GM18526 (cell line): ENCODE measurements around the gene BTBD16.

ENCODE experiments used
- POLR2A ChIP-seq: IDR thresholded peaks from 3 replicates; pipeline ENCODE4 v1.6.1; 2011; ENCODE audit not compliant: insufficient read length; ENCODE audit errors: extremely low read depth

The BTBD16 gene

DNA sequence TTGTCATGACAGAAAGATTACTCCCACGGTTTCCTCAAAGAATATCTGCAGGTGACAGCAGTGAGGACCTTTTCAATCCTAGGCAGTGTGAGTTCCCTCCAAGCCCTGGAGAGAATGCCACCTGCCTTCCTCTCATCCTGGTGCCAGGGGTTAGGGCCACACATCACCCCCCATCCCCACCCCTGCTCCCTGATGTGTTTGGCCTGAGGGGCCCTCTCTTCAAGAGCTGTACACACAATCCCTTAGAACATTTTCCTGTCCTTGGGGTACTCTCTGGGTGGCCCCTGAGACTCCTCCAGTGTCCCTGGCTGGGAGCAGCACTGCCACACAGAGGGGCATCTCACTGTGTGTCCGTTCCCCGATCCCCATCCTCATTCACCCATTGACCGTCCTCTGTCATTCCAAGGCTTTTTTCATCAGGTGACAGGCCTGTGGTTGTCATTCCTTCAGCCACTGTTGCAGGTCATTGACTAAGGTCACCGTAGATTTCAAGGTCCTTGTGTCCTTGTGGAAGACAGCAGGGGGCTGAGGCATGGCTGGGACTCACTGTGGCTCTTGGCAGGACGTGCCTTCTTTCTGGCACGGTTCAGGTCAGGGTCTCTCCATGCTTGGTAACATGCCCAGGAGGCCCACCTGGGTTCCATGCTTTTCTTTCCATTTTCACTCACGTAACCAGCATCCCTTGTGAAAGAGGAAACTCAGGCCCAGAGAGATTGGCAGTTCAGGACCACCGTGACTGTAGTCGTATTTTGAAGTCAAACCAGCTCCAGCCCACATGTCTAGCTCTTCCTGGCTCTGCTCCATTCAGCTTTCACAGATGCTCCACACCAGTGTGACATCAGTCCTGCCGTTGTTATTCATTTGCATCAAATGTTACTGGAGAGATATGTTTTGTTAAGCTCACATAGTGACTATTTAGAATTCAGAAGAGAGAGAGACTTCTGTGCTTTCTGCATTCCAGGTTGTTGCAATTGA, 26.8 kb upstream of the BTBD16 start:
- TF ChIP-seq POLR2A: no peak

DNA sequence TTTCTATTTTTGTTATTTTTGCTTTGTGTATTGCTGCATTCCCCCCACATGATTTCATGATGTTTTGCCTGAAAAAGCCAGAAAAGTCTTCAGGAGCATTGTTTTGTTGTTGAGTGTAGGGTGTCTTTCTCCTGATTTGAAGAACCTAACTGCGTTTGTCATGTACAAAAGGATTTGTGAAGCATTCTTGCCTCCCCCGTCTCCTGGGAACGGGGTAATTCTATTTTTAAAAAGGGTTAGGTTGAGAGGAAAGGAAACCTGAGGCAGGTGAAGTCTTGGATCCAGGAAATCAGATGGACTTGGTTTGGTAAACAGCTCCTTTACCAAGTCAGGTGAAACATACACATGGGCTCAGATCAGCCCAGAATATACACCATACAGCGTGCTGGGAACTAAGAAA, 26.0 kb upstream of the BTBD16 start:
- no peak for TF ChIP-seq POLR2A

DNA sequence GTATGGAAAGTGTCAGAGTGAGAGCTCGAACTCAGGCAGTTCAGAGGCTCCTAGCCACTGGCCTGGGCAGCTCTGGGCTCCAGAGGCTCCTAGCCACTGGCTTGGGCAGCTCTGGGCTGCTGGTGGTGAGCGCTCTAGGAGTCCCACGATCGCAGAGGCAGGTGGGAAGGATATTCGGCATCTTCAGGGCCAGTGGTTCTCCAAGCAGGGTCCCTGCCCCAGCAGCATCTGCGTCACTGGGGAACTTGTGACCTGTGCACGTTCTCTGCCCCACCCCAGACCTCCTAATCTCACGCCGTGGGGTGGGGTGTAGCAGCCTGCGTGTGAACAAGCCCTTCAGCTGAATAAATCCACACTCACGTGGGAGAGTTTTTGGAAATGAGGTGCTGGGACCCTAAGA, 25.2 kb upstream of the BTBD16 start:
- TF ChIP-seq POLR2A: no peak

DNA sequence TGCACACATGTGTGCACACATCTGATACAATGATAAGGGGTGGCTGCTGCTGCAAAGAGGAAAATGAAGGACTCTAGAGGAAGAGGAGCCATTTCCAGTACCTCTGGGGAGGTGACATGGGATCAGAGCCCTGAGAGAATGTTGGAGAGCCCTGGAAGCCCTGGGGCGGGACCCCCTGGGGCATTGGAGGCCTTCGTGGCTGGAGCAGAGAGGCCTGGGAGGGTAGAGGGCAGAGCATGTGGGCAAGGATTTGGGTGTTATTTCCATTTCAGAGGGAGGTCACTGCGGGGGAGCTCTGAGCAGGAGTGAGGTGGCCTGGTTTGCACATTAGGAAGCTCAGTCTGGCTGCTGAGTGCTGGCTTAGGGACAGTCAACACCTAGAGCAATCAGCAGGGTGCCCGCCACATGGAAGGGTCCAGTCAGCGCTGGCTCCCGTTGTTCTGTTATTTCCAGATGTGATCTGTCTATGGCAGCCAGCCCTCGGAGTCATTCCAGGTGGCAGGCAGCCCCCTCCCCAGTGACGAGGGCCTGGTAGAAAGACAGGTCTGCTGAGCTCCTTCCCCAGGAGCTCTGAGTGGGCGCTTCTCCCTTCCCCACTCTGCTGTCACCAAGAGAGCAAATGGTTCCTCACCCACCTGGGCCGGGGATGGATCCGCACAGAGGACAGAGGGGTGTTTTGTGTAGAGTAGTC, 24.1 kb upstream of the BTBD16 start:
- no peak for TF ChIP-seq POLR2A

DNA sequence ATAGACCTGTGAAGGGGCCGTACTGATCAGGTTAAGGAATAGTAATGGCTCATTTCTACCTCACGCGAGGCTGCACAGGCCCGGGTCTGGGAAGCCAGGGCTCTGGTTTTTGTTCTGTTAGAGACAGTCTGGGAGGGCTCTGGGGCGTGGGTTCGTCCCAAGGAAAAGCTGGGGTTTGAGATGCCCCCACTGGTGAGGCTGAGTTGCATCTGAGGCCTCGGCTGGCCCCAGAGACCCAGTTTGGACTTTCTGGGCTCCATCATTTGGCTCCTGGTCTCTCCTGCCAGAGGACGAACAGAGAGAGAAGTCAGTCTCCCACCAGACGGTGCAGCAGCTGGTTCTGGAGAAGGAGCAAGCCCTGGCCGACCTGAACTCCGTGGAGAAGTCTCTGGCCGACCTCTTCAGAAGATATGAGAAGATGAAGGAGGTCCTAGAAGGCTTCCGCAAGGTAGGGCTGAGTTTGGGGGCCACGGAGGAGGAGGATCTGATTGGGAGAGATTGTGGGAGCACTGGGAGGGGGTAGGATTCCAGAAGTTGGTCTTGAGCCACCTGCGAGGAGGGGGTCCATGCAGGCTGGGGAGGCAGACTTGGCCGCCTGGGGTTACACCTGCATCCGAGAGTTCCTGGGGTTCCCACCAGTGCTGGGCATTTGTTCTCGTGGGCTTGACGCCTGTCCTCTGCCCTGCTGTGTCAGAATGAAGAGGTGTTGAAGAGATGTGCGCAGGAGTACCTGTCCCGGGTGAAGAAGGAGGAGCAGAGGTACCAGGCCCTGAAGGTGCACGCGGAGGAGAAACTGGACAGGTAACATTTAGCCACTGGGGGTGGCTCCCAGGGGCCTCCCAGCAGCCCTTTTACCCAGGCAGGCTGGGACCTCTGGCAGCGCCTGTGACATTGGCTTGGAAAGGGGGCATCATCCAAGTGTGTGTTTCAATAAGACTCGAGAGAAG, 22.5 kb upstream of the BTBD16 start:
- TF ChIP-seq POLR2A: no peak

DNA sequence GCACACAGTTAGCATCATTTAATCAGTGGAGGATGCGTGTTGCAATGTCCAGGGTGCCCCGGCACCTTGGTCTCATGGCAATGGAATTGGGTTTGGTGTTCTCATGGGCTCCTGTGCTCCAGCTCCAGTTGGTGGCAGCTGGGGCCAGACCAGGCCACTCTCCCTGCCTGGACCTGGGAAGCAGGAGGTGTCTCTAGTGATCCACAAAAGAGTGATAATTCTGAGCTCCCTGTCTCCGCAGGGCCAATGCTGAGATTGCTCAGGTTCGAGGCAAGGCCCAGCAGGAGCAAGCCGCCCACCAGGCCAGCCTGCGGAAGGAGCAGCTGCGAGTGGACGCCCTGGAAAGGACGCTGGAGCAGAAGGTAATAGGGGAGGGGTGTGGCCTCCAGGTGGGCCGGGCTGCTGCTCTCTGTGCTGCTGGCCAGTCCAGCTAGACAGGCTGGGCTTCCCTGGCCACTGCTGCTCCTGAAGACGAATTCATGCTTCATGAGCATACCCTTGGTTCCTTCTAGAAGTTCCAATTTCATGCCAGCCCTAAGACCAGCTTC, 21.7 kb upstream of the BTBD16 start:
- no peak for TF ChIP-seq POLR2A

DNA sequence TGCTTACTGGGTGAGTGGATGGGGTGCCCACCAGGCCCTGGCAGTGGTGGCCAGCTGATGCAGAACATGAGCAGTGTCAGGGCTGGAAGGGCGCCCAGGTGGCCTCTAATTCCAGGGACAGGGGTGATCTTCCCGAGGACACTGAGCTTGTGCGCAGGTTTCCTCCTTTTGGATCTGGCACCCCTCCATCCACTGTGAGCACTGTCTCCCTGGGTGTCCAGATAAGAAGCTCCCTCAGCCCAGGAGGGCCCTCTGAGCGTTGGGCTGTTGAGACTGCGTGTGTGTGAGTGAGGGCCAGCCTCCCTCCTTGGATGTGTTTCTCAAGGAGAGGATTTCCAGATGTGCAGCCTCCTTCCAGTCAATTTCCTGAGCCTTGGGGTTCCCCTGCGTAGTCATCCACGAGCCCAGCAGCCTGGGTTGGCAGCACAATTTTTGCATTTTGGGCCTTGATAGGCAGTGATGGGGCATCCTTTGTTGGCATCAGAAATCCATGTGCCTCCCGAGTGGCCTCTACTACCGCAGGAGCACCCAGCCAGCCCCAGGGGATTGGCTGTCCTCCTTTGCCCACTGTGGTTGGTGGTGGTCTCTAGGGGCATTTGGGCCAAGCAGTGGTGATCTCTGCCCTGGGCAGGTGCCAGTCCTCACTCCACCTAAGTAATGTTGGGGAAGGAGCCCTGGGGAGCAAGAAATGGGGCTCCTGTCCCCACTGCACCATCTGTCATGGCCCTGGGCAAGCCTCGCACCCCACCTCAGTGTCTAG, 20.9 kb upstream of the BTBD16 start:
- no peak for TF ChIP-seq POLR2A

DNA sequence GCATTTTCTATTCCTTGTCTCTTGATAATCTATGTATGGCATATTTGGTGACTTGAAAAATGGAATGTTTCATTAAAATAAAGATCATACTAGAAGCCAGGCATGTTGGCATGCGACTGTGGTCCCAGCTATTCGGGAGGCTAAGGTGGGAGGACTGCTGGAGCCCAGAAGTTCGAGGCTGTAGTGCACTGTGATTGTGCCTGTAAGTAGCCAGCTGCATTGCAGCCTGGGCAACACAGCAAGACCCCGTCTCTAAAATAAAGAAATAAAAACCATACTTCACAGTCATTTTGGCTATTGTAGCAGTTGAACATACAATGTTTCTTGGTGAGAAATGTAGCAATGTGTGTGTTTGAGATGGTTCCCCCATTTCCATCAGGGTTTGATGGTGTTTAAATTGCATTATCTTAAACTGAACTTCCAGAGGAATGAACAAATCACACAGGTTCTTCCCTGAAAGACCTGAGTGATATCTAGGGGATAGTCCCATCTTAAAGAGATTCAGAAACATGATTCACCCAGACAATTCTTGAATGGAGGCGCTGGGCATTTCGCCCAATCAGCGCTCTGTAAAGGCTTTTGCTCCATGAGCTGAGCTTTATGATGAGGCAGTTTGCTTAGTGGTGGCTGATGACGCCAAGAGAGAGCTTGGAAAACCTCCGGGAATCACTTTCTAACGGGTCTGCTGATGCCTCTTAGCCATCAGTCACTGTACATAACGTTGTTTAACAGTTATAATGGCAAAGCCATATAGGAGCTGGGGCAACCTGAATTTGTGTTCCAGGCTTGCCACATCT, 19.4 kb upstream of the BTBD16 start:
- no peak for TF ChIP-seq POLR2A

DNA sequence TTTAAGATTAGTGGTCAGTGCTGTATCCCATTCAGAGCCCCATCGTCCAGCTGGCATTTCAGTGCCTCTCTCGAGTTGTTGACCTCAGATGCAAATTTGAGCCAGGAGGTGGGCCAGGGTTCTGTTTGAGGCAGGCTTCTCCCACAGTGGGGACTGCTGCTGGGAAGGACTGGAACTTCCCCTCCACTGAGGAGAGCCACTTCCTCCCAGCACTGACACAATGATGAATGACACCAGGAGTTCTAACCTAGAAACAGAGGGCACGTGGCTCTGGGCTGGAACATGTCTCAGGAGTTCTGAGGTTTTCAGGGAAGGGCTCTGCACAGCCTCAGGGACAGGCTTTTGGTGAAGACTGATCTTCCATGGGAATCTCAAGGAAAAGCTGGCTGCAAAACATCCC, 18.3 kb upstream of the BTBD16 start:
- no peak for TF ChIP-seq POLR2A

DNA sequence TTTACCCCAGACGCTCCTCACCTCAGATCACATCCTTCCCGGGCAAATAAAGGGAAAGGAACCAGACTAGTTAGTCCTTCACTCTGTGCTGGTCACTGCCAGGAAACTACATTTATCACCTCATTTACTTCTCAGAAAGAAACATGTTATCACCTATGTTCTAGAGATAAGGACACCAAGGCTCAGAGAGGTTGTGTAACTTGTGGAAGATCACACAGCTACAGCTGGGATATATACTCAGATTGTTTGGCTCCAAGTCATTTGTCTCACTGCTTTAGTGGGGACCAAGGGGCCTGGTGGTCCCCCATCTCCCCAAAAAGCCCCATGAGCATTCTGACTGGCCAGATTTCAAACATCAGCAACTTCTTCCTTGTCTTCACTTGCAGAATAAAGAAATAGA, 17.5 kb upstream of the BTBD16 start:
- TF ChIP-seq POLR2A: no peak

DNA sequence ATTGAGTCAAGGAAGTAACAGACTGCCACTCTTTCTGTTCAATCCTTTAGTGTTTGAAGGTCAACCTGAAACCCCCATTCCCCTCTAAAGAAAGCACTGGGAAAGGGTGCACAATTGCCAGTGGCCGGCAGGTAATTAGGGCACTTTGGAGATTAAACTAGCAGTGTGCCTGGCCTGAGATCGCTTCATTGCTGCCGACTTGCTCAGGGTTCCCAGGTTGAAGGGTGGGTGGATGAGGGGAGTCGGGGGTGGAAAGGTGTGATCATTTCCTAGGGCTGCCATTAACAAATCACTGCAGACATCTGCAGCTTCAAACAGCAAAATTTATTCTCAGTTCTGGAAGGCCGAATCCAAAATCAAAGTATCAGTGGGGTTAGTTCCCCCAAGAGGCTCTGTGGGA, 16.3 kb upstream of the BTBD16 start:
- no peak for TF ChIP-seq POLR2A

DNA sequence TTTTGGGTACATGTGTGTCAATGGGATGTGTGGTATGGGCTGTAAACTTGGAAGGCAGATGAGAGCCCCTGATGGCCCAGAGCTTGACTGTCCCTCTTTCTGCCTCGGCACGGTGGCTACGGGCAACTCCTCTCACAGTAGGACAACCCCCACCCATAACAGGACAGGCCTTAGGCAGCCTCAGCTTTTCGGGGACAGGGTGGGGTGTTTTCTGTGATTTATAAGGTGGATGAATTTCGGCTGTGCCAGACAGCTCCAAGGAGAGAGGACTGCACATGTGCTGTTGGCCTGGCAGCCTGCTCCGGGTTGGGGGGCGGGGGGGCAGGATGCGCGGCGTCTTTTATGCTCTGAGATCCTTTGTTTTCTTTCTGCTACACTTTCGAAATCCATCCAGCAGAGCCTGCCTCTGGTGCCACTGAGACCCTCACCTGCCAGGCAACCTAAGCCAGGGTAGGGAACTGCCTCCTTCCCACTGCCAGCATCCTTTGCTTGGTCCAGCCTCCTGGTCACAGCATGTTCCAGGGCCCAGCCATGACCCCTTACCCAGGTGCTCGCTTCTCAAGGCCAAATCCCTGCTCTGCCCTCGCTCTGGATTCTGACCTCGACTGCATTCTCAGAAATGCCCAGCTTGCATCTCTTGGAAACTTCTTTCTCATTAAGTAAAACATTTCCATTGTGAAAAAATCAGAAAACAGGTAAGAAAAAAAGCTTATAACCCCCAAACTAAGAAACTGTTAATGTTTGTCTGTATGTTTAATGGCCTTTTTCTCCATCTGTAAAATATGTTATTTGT, 15.4 kb upstream of the BTBD16 start:
- no peak for TF ChIP-seq POLR2A

DNA sequence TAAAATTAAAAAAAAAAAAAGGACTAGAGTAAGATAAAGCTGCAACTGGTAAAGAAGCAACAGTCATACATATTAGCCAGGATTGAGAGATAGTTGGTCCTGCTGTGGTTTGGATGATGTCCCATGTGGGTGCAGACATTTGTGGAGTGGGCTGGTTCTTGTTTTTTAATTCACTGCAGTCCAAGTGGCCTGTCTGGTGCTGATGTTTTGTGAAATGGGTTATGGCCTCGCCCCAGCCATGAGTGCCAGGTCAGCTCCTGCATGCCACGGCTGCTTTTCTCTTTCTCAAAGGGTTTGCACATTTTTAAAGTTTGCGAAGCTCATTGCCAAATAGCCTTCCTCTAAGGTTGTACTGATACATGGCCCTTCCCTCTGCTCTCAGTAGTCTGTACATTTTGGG, 14.1 kb upstream of the BTBD16 start:
- no peak for TF ChIP-seq POLR2A
